PC-3 (cell line): ENCODE measurements around the gene SMIM11.
"Not testable (repeated sequence)": the region's sequence is repeated elsewhere in the genome, so short reads cannot be mapped to it uniquely, and the experiment has no call there.

Experiments used
- EZH2 ChIP-seq: fragments of 300-600 bp; sonication (generic); IDR thresholded peaks from one replicate; pipeline ENCODE4 v1.6.1; 2017; ENCODE audit warnings: antibody characterized with exemption, mild to moderate bottlenecking, low read length; ENCODE audit not compliant: unreplicated experiment
- EZH2phosphoT487 ChIP-seq: fragments of 300-600 bp; sonication (generic); IDR thresholded peaks from 2 replicates; pipeline ENCODE4 v1.6.1; 2018; ENCODE audit warnings: mild to moderate bottlenecking, antibody characterized with exemption, low read length, borderline replicate concordance
- TF ChIP-seq, protein P1 (sequence below): fragments of 300-600 bp; sonication (generic); conservative IDR thresholded peaks from 2 replicates; pipeline ENCODE4 v1.5.1; 2017; ENCODE audit warnings: antibody characterized with exemption, low read depth, mild to moderate bottlenecking, low read length

GRCh38 chr21:34374462-34374861, 845 bp upstream of the SMIM11 start:
- not testable (repeated sequence) for TF ChIP-seq EZH2, EZH2phosphoT487
- TF ChIP-seq, protein P1, sequence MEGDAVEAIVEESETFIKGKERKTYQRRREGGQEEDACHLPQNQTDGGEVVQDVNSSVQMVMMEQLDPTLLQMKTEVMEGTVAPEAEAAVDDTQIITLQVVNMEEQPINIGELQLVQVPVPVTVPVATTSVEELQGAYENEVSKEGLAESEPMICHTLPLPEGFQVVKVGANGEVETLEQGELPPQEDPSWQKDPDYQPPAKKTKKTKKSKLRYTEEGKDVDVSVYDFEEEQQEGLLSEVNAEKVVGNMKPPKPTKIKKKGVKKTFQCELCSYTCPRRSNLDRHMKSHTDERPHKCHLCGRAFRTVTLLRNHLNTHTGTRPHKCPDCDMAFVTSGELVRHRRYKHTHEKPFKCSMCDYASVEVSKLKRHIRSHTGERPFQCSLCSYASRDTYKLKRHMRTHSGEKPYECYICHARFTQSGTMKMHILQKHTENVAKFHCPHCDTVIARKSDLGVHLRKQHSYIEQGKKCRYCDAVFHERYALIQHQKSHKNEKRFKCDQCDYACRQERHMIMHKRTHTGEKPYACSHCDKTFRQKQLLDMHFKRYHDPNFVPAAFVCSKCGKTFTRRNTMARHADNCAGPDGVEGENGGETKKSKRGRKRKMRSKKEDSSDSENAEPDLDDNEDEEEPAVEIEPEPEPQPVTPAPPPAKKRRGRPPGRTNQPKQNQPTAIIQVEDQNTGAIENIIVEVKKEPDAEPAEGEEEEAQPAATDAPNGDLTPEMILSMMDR = not testable (repeated sequence)
